ENCODE results near the gene RRAS2.

RRAS2 gene

GRCh38 chr11:14335712-14336111 lies 23.3 kb downstream of the RRAS2 start:
- no peak for DNase-seq

GRCh38 chr11:14334893-14335292 lies 24.1 kb downstream of the RRAS2 start:
- DNase-seq: no peak

GRCh38 chr11:14334192-14334591 lies 24.8 kb downstream of the RRAS2 start:
- no peak for DNase-seq

- no peak for DNase-seq
Measured at GRCh38 chr11:14331476-14332136, 27.4 kb downstream of the RRAS2 start.

DNA sequence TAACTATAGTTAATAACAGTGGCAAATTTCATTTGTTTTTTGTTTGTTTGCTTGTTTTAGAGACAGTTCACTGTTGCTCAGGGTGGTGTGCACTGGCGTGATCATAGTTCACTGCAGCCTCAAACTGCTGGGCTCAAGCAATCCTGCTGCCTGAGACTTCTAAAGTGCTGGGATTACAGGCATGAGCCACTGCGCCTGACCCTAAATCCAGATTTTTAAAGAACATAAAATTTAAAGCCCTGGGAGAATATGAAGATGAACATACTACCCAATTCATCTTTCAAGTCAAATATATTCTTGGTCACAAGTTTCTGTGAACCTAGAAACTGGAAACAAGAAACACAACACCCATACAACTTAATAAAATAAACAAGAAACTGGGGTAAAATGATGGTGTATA lies 28.1 kb downstream of the RRAS2 start:
- DNase-seq: no peak

DNA sequence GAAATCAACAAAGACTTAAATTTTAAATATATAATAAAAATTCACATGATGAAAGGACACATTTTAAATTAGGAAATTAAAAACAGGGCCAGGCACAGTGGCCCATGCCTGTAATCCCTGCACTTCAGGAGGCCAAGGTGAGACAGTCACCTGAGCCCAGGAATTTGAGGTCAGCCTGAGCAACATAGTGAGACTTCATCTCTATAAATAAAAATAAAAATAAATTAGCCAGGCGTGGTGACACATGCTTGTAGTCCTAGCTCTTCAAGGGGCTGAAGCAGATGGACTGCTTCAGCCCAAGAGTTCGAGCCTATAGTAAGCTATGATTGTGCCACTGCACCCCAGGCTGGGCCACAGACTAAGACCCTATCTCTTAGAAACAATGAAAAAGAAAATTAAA lies 29.3 kb downstream of the RRAS2 start:
- no peak for DNase-seq

- no peak for DNase-seq
Measured at GRCh38 chr11:14327116-14327515, 31.9 kb downstream of the RRAS2 start.

GRCh38 chr11:14323118-14323676 lies 35.8 kb downstream of the RRAS2 start:
- no peak for DNase-seq

GRCh38 chr11:14322510-14322909 lies 36.5 kb downstream of the RRAS2 start:
- no peak for DNase-seq

DNA sequence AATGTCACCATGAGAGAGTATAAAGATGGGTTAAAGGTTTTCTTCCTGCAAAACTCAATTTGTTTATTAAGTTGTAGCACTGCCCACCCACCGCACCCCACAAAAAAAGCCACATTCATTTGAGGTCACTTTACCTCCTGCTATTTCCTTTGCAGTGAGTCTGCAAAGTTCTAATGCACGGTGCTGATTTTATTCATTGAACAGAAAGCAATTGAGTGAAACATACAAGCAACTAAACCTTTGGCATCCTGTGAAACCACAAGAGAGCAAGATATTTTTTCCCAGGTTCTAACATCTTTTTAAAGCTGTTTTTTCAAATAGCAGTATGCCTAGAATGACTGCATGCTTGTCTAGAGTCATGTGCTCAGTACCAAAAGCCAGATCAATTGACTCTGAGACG lies 39.0 kb downstream of the RRAS2 start:
- no peak for DNase-seq

- no peak for DNase-seq
Measured at GRCh38 chr11:14318581-14318981, 40.4 kb downstream of the RRAS2 start.

- DNase-seq: no peak
Measured at GRCh38 chr11:14317659-14318325, 41.2 kb downstream of the RRAS2 start.

- no peak for DNase-seq
Measured at GRCh38 chr11:14315130-14315529, 43.9 kb downstream of the RRAS2 start.

DNA sequence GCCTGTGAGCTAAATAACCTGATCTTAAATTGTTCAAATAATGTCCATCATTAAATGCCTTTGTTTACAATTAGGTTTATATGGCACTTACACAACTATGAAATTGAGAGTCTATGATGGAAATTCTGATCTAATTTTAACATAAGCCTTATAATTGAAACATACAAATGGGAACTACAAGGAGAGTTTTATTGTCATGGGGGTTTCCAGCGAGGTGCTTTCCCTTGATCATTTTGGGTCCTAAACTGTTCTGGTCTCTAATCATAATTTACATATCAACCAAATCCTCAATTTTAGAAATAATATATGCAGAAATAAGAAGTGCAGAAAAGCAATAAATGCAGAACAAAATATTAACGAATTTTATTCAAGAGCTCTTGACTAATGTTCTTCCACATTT lies 44.9 kb downstream of the RRAS2 start:
- no peak for DNase-seq

DNA sequence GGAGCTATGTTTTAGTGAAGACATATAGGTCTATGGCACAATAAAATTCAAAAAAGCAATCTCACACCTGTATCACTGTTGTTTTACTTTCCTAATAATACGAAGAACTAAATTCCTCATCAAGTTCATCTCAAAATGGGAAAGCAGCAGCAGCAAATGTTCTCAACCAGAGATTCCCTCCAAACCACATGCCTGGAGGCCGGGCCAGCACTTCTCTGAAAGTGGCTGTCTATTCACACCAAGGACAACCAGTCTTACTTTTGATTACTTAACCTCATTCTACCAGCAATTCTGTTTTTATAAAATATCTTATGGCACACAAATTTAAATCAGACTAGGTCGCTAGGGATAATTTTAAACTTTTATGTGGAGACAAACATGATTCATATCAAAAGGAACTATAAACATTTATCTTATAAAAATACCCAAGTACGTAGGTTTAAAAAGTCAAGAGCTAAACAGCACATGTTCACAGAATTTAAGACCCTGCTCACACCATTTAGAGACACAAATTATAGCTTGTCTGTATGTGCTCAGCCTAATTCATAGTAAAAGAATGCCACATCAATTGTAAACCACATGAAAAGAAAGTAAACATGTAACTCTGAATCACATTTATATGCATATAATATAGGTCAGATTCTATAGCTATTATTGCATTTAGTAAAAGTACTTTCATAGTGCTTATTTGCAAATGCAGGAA lies 46.1 kb downstream of the RRAS2 start:
- no peak for DNase-seq

GRCh38 chr11:14310679-14311078 lies 48.3 kb downstream of the RRAS2 start:
- no peak for DNase-seq

- no peak for DNase-seq
Measured at GRCh38 chr11:14309425-14310192, 49.4 kb downstream of the RRAS2 start.

DNA sequence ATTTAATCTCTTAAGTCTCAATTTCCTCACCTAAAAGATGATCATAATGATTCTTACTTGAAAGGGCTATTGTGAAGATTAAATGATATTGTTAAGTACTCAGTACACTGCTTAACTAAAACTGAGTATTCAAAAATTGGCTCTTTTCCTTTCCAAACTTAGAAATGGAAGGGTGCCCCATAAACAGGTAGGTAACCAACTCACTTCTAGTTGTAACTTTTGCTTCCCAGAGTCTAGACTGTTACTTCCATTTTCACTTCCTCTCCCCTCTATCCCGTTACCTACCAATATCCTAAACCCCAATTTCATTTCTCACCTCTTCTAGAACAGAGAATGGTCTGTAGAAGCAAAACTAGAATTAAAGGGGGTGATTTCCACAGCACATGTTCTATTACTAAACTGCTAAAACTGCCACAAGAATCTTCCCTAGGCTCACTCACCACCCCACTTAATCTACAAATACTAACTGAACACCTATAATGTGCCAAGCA lies 50.0 kb downstream of the RRAS2 start:
- no peak for DNase-seq

DNA sequence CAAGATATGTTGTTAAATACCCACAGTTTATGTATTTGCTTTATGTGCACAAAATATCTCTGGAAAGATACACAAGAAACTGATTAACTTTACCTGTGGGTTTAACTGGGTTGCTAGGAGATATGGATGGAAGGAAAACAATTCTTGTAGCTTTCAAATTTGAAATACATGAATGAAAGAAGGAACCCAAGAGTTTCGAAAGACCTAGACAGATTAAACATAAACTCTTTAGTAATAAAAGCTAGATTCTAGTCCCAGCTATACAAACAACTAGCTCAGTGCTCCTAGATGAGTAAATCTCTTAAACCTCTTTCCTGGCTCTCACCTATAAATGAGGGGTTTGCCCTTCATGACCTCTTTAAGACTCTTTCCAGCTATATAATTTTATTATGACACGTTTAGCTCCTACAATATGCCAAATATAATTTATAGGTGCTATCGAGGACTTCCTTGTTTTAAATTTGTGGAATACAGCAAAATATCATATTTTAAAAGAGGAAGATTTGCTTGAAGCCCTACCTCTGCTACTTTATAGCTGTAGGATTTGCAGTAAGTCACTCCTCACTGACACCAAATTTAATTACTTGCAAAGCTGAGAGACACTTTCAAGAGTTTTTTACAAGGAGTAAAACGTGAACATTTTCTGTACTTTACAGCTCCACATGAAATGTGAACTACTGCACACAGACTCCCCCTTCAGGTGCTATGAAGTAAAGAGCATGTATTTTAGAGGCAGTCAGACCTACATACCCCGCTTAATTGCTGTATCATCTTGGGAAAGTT lies 50.7 kb downstream of the RRAS2 start:
- no peak for DNase-seq

DNA sequence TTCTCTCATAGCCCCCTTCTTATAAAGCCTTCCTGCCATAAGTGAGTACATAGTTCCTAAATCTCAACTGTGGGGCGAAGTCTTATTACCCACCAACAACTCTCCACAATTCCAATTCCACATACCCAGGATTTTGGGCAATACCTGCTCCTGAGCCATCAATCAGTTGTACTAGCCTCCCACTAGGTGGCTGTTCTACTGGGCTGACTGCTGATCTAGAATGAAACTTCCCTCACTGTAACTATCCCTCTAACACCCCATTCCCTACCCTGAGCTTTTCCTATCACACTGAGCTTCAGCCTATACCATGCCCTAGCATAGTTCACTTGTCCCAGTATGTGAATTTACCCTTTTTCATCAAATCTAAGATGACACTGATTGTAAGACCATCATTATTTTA lies 52.5 kb downstream of the RRAS2 start:
- no peak for DNase-seq

- no peak for DNase-seq
Measured at GRCh38 chr11:14305649-14306048, 53.3 kb downstream of the RRAS2 start.

DNA sequence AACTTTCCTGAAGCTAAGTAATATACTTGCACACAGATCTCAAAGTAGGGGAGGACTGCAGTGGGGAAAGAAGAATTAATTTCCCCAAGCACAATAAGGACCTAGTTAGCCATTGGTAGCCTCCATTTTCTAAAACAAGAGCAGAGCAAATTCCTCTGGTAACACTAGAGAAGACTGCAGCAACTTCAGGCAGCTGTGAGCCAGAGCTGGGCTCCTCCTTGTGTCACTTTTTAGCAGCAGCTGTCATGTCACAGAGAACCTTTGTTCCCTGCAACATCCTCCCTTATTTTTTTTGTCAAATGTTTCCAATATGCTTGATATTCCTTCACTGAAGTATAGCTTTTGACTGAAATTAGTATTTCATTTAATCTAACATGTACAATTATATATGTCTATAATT lies 54.4 kb downstream of the RRAS2 start:
- DNase-seq: no peak
